WI38 (cell line): ENCODE measurements around the gene PHYKPL.

ENCODE experiments used
- H3K4me3 ChIP-seq: 2 replicates; pipeline ENCODE4 v1.5.1; 2011; ENCODE audit warnings: low read depth, mild to moderate bottlenecking, control low read depth, low read length
- TF ChIP-seq, protein P1 (sequence below): IDR thresholded peaks from 2 replicates; pipeline ENCODE4 v1.5.1; 2012; ENCODE audit warnings: low read depth, mild to moderate bottlenecking, control low read depth, low read length

The PHYKPL gene

DNA sequence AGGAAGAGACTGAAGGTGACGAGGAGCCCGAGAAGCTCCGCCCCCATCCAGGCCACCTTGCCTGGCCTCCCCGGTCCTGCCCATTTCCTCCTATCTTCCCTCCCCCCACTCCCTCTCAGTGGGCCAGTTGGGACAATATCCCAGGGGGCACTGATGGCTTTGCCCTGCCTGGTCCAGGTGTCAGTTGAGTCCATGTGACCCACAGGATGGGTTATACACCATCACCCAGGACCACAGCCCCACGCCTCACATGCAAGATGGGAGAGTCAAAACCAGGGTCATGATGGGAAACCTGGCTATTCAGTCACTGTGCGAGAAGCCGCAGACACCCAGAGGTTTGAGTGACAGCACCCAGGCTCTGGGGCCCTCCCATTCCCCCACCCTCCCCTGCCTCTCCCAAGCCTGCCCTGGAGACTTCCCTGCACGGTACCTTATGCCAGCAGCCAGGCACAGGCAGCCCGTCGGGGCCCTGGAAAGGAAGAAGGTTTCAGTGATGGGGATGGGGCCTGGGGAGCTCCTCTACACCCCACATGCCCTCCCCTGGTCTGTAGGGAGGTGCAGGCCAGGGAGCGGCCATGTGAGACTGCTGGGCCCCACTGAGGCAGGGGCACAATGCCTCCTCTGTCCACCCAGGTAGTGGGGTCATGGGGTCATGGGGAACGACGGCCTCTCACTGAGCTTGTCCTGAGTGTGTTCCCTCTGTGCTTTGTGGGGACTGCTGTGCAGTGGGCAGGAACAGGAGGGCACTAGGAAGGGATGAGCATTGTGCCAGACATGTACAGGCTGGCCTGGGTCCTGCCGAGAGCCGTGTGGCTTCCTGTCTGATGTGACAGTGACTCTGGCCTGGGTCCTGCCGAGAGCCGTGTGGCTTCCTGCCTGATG lies 6.3 kb upstream of the PHYKPL start:
- H3K4me3 ChIP-seq, result no peak overlapping the region
- TF ChIP-seq, protein P1, sequence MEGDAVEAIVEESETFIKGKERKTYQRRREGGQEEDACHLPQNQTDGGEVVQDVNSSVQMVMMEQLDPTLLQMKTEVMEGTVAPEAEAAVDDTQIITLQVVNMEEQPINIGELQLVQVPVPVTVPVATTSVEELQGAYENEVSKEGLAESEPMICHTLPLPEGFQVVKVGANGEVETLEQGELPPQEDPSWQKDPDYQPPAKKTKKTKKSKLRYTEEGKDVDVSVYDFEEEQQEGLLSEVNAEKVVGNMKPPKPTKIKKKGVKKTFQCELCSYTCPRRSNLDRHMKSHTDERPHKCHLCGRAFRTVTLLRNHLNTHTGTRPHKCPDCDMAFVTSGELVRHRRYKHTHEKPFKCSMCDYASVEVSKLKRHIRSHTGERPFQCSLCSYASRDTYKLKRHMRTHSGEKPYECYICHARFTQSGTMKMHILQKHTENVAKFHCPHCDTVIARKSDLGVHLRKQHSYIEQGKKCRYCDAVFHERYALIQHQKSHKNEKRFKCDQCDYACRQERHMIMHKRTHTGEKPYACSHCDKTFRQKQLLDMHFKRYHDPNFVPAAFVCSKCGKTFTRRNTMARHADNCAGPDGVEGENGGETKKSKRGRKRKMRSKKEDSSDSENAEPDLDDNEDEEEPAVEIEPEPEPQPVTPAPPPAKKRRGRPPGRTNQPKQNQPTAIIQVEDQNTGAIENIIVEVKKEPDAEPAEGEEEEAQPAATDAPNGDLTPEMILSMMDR, result no peak

DNA sequence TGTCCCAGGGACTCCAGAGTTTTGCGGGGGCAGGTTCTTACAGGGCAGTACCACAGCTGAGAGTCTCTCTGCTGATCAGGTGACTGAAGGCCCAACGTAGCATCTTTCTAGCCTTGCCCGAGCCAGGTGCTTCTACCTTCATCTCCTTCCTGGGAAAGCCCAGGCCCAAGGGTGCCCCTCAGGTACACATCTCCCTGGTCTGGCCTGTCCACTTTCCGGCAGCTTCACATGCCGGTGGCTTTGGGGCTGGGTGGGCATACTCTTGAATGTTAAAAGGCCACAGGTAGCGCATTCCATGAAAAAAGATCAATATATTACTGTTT lies 5.7 kb upstream of the PHYKPL start:
- TF ChIP-seq, protein P1, result no peak
- no peak overlapping the region for H3K4me3 ChIP-seq

DNA sequence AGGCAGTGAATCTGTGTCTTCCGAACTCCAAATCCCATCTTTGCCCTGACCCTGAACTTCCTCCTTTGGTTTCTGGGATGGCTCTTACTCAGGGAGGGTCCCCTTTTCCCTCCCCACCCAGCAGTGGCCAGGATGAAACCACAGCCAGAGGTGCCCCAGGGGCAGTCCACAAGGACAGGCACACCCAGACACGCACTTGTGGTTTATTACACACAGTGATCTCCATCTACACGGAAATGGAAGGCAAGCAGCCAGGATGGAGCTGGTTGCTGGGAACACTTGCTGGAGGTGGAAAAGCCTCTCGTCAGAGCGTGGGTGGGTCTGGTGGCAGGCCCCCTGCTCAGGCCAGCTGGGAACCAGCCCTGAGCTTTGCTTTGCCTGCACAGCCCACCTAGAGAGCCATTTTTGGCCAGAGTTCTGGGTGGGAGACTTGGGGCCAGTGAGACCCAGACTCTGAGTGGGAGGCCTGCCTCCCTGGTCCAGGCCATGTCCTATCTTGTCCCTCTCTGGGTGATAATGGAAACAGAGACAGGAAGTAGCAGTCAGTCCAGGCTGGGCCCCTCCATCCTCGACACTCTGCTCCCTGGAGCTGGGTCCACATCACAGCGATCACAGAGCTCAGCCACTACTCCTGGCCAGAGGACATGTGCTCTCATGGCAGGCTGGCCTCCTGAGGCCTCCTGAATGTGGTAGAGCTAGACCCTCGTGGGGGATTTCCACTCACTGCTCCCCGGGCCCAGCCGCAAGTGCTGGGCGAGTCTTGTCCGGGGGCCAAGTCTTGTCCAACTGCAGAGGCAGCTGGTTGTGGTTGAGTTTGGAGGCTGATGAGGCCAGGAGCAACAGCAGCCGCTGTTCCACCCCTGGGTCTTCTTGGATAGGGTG lies 5.1 kb upstream of the PHYKPL start:
- TF ChIP-seq, protein P1, result no peak
- H3K4me3 ChIP-seq, result no peak overlapping the region

DNA sequence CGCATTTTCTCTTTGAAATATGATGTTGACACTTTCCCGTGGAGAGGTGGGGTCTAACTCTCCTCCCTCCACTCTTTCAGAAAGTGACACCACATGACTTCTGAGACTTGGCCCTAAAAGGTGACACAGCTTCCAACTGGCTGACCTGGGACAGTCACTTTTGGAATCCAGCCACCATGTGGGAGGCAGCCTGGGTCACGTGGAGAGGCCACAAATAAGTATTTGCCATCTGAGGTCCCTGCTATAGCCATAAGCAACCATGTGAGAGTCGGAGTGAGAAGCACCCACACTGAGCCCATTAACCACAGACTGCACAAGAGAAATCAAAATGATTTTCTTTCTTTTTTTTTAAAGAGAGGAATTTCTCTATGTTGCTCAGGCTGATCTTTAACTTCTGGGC lies 4.1 kb upstream of the PHYKPL start:
- TF ChIP-seq, protein P1, result no peak
- no peak overlapping the region for H3K4me3 ChIP-seq

DNA sequence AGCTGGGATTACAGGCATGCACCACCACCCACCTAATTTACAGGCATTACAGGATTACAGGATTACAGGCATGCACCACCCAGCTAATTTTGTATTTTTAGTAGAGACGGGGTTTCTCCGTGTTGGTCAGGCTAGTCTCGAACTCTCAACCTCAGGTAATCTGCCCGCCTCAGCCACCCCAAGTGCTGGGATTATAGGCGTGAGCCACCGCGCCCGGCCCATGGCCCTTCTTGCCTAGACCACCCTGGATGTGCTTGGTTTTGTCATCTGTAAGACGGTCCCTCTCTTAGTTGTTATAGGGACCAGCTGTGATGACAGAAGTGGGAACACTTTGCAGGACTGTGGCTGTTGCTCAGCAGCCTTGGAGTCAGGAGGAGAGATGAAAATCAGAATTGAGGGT lies 3.5 kb upstream of the PHYKPL start:
- no peak overlapping the region for H3K4me3 ChIP-seq
- TF ChIP-seq, protein P1, result no peak

DNA sequence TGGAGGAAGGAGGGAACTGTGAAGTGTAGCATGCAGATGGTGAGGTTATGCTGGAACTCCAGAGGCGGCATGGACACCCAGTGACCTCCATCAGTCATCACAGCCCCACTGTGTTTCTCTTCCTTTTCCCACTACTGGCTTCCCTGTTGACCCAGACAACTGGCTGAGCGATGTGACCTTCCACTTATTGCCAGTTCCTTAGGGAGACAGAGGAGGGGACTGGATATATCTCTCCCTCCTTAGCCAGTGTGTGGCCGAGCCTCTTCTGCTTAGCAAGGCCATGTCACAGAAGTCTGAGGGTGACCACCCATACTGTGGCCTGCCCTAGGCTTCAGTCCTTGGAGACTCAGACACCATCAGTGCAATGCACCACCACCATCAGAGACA lies 3.0 kb upstream of the PHYKPL start:
- no peak overlapping the region for H3K4me3 ChIP-seq
- TF ChIP-seq, protein P1, result no peak
